Suprapubic skin (tissue), 4 donors: ENCODE measurements around the gene NFIB. TPM values are rescaled to one million over a fixed set of nuclear protein-coding genes. Genes with fewer than 3 reads are reported as not detected.

Source experiments
- DNase-seq, 2 donors: peaks; one replicate each; pipeline ENCODE4 v3.0.0-alpha.2; 2019; ENCODE audit warnings: low spot score in 2 of 2
- H3K27ac ChIP-seq: fragments of 200-600 bp; sonication (generic); one replicate; pipeline ENCODE4 v1.5.1; 2019
- H3K27me3 ChIP-seq: fragments of 200-600 bp; sonication (generic); one replicate; pipeline ENCODE4 v1.5.1; 2019
- H3K36me3 ChIP-seq: fragments of 200-600 bp; sonication (generic); one replicate; pipeline ENCODE4 v1.5.1; 2019
- H3K4me1 ChIP-seq: fragments of 200-600 bp; sonication (generic); one replicate; pipeline ENCODE4 v1.5.1; 2019
- H3K4me3 ChIP-seq: fragments of 200-600 bp; sonication (generic); one replicate; pipeline ENCODE4 v1.5.1; 2019; ENCODE audit warnings: mild to moderate bottlenecking
- H3K9me3 ChIP-seq: fragments of 200-600 bp; sonication (generic); one replicate; pipeline ENCODE4 v1.5.1; 2019
- CTCF ChIP-seq, 2 donors: fragments of 200-600 bp in 1 of 2; fragments of 450-650 bp in 1 of 2; sonication (generic) in 1 of 2; IDR thresholded peaks; one replicate each; pipeline ENCODE4 v1.5.1; 2016 to 2019; ENCODE audit warnings: antibody characterized with exemption in 2 of 2, mild to moderate bottlenecking in 1 of 2, moderate library complexity in 1 of 2
- EP300 ChIP-seq: sonication (generic); formaldehyde crosslinking; IDR thresholded peaks from one replicate; pipeline ENCODE4 v1.6.1; 2017; ENCODE audit warnings: antibody characterized with exemption
- POLR2A ChIP-seq, 2 donors: fragments of 450-650 bp; IDR thresholded peaks; one replicate each; pipeline ENCODE4 v1.6.1; 2017; ENCODE audit warnings: antibody characterized with exemption in 2 of 2, mild to moderate bottlenecking in 2 of 2, moderate library complexity in 2 of 2
- POLR2AphosphoS5 ChIP-seq, 3 donors: sonication (generic); formaldehyde crosslinking; IDR thresholded peaks; one replicate each; pipeline ENCODE4 v1.6.1; 2017; ENCODE audit warnings: antibody characterized with exemption in 3 of 3
- WGBS: methylation state at CpG from one replicate; pipeline ENCODE4 v1.1.5; 2018; 5-methylcytosine and 5-hydroxymethylcytosine counted together
- total RNA-seq, 4 donors: library from RNA; depleted of rRNA; stranded (reverse); fragments of >200 nt; gene quantifications; one replicate each; pipeline ENCODE4 v1.1.0, GENCODE V29; 2016

NFIB gene
- total RNA-seq, 4 donors from 2014 or later, result 90.4 to 204 (median 112) TPM

DNA sequence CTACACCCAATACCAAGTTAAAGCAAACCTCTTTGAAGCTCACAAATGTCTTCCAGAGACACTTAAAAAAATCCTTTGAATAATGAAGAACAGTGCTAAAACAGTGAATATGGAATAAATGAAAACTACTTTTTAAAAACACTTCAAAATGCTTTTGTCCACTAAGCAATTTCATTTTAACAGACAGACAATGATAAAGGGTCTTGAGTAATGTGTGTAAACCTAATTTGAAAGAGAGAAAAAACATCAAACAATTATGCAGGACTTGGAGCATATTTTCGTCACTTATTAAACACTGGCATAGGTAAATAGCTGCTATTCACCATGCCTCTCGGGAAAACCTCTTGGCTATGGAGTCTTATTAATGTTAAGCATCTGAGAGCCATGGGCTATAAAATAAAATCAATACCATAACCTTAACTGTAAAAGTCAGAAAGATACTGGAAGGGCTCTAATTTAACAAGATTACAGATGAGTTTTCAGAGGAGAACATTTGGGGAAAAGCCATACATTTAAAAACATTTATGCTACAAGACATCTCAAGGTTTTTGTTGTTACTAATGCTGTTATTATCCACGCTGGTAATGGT, 177.8 kb downstream of the NFIB start:
- no peaks in the 10 kb centered on the region for H3K36me3 ChIP-seq
- WGBS, result 71% methylated on average over 3 of the region's 3 CpGs
- TF ChIP-seq EP300 (no peak), POLR2AphosphoS5 (IDR thresholded peaks at IDR 0.05) (no peak), CTCF (IDR thresholded peaks at IDR 0.05) (no peak), POLR2A (IDR thresholded peaks at IDR 0.05) (no peak)
- no peaks in the 10 kb centered on the region for H3K9me3 ChIP-seq
- peaks cover 10% of the 10 kb centered on the region for H3K4me1 ChIP-seq
- H3K27ac ChIP-seq, result peak overlapping the region; percentile 35
- H3K4me3 ChIP-seq, result no peak overlapping the region
- H3K27me3 ChIP-seq, result no peaks in the 10 kb centered on the region
- no peak for DNase-seq

- no peak for TF ChIP-seq POLR2AphosphoS5 (IDR thresholded peaks at IDR 0.05)
- TF ChIP-seq CTCF (IDR thresholded peaks at IDR 0.05), result no peak
- no peak for TF ChIP-seq POLR2A (IDR thresholded peaks at IDR 0.05)
- TF ChIP-seq EP300, result no peak
- Histone ChIP-seq H3K4me3 (no peak overlapping the region), H3K4me1 (peaks cover 10% of the 10 kb centered on the region), H3K27ac (peak overlapping the region; percentile 35), H3K9me3 (no peaks in the 10 kb centered on the region), H3K27me3 (no peaks in the 10 kb centered on the region), H3K36me3 (no peaks in the 10 kb centered on the region)
- WGBS, result 65% methylated on average over 1 of the region's 1 CpG
- DNase-seq, result no peak
These were observed 178.5 kb downstream of the NFIB start for GRCh38 chr9:14135421-14135820.

- Histone ChIP-seq H3K4me1 (peaks cover 10% of the 10 kb centered on the region), H3K27me3 (no peaks in the 10 kb centered on the region), H3K27ac (no peak overlapping the region), H3K4me3 (no peak overlapping the region), H3K9me3 (no peaks in the 10 kb centered on the region), H3K36me3 (no peaks in the 10 kb centered on the region)
- TF ChIP-seq CTCF (IDR thresholded peaks at IDR 0.05) (no peak), POLR2AphosphoS5 (IDR thresholded peaks at IDR 0.05) (no peak), POLR2A (IDR thresholded peaks at IDR 0.05) (no peak), EP300 (no peak)
- DNase-seq, result no peak
These were observed 180.5 kb downstream of the NFIB start for GRCh38 chr9:14133394-14133793.

GRCh38 chr9:14132775-14133174, 181.2 kb downstream of the NFIB start:
- H3K27me3 ChIP-seq, result no peaks in the 10 kb centered on the region
- no peaks in the 10 kb centered on the region for H3K36me3 ChIP-seq
- no peak overlapping the region for H3K4me3 ChIP-seq
- H3K9me3 ChIP-seq, result no peaks in the 10 kb centered on the region
- WGBS, result 77% methylated on average over 2 of the region's 2 CpGs
- H3K4me1 ChIP-seq, result peaks cover 10% of the 10 kb centered on the region
- no peak for DNase-seq
- no peak for TF ChIP-seq EP300
- no peak for TF ChIP-seq POLR2A (IDR thresholded peaks at IDR 0.05)
- no peak for TF ChIP-seq POLR2AphosphoS5 (IDR thresholded peaks at IDR 0.05)
- no peak for TF ChIP-seq CTCF (IDR thresholded peaks at IDR 0.05)
- no peak overlapping the region for H3K27ac ChIP-seq

GRCh38 chr9:14131356-14132088, 182.4 kb downstream of the NFIB start:
- 70% methylated on average over 11 of the region's 11 CpGs for WGBS
- TF ChIP-seq POLR2A (IDR thresholded peaks at IDR 0.05) (no peak), CTCF (IDR thresholded peaks at IDR 0.05) (no peak), EP300 (no peak), POLR2AphosphoS5 (IDR thresholded peaks at IDR 0.05) (no peak)
- H3K9me3 ChIP-seq, result no peaks in the 10 kb centered on the region
- DNase-seq, result no peak
- peaks cover 6% of the 10 kb centered on the region for H3K4me1 ChIP-seq
- peaks cover under 1% of the 10 kb centered on the region for H3K36me3 ChIP-seq
- H3K27me3 ChIP-seq, result no peaks in the 10 kb centered on the region
- no peak overlapping the region for H3K27ac ChIP-seq
- no peak overlapping the region for H3K4me3 ChIP-seq
